Left ventricle myocardium inferior (tissue), 1 donor: ENCODE measurements around the gene OR4D1. TPM values are rescaled to one million over a fixed set of nuclear protein-coding genes. Genes with fewer than 3 reads are reported as not detected.
A peak's percentile ranks its signal among the peaks of the same experiment; 100 is the strongest.
"Not testable (repeated sequence)": the region's sequence is repeated elsewhere in the genome, so short reads cannot be mapped to it uniquely, and the experiment has no call there.

ENCODE experiments used
- DNase-seq: peaks from one replicate; pipeline ENCODE4 v3.0.0-alpha.2; 2020
- H3K27ac ChIP-seq: fragments of 200-600 bp; replicated peaks from 2 replicates; pipeline ENCODE4 v1.8.0; 2021
- H3K27me3 ChIP-seq: fragments of 200-600 bp; 2 replicates; pipeline ENCODE4 v1.8.0; 2021; ENCODE audit warnings: low read depth
- H3K36me3 ChIP-seq: fragments of 200-600 bp; 2 replicates; pipeline ENCODE4 v1.8.0; 2021
- H3K4me1 ChIP-seq: fragments of 200-600 bp; 2 replicates; pipeline ENCODE4 v1.8.0; 2021
- H3K4me3 ChIP-seq: fragments of 200-600 bp; 2 replicates; pipeline ENCODE4 v1.8.0; 2021; ENCODE audit warnings: mild to moderate bottlenecking, moderate library complexity
- H3K9me3 ChIP-seq: fragments of 200-600 bp; replicated peaks from 2 replicates; pipeline ENCODE4 v1.8.0; 2021
- intact Hi-C: fragments of 100-400 bp; cut with micrococcal nuclease; formaldehyde crosslinking; loops from one replicate; pipeline ENCODE4 v1.11.0; 2022
- total RNA-seq: library from RNA; stranded (reverse); fragmentation: NEBNext Ultra II Directional; extraction: Animal tissue kit (Norgen Biotek cat#: 25700); gene quantifications from one replicate; pipeline ENCODE4 v1.2.1, GENCODE V29; 2021
- TF ChIP-seq, protein P1 (sequence below): fragments of 200-600 bp; IDR thresholded peaks from 2 replicates; pipeline ENCODE4 v1.8.0; 2021; ENCODE audit warnings: antibody characterized with exemption, mild to moderate bottlenecking, borderline replicate concordance
- donor health status: DM: no; HTN: yes; CAD: no; lungs with severe emphysema.

OR4D1 gene
- total RNA-seq, 1 donor from 2014 or later, result not detected

DNA sequence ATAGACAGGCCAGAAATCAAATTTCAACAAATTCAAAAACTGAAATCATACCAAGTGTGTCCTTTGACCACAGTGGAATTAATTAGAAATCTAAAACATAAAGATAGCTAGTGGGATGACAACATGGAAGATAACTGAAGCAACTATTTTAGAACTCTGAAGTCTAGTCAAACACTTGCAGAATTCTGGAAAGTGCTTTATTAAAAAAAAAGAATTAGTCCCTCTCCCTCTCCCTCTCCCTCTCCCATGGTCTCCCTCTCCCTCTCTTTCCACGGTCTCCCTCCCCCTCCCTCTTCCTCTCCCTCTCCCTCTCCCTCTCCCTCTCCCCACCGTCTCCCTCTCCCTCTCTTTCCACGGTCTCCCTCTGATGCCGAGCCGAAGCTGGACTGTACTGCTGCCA is 6.7 kb upstream of the OR4D1 start:
- Histone ChIP-seq H3K27me3 (peaks cover 43% of the 10 kb centered on the region), H3K27ac (no peak overlapping the region), H3K4me1 (no peaks in the 10 kb centered on the region), H3K4me3 (no peak overlapping the region), H3K9me3 (peaks cover 34% of the 10 kb centered on the region), H3K36me3 (no peaks in the 10 kb centered on the region)
- intact Hi-C loops, result no loop called here
- no peak for DNase-seq
- TF ChIP-seq, protein P1, sequence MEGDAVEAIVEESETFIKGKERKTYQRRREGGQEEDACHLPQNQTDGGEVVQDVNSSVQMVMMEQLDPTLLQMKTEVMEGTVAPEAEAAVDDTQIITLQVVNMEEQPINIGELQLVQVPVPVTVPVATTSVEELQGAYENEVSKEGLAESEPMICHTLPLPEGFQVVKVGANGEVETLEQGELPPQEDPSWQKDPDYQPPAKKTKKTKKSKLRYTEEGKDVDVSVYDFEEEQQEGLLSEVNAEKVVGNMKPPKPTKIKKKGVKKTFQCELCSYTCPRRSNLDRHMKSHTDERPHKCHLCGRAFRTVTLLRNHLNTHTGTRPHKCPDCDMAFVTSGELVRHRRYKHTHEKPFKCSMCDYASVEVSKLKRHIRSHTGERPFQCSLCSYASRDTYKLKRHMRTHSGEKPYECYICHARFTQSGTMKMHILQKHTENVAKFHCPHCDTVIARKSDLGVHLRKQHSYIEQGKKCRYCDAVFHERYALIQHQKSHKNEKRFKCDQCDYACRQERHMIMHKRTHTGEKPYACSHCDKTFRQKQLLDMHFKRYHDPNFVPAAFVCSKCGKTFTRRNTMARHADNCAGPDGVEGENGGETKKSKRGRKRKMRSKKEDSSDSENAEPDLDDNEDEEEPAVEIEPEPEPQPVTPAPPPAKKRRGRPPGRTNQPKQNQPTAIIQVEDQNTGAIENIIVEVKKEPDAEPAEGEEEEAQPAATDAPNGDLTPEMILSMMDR, result no peak

DNA sequence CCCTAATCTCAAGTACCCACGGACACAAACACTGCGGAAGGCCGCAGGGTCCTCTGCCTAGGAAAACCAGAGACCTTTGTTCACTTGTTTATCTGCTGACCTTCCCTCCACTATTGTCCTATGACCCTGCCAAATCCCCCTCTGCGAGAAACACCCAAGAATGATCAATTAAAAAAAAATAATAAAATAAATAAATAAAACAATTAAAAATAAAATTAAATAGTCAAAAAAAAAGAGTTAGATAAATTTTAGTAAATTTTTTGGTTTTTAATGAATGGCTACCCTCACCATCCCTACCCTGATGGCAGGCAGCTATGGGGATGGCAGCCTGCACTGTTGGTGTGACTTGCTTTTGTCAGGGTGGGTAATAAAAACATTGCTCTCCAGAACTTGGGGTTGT is 4.8 kb upstream of the OR4D1 start:
- intact Hi-C loops, DNase-seq, H3K4me1 ChIP-seq, H3K36me3 ChIP-seq, H3K4me3 ChIP-seq, H3K27ac ChIP-seq: not testable (repeated sequence)
- H3K27me3 ChIP-seq, result peaks cover 32% of the 10 kb centered on the region
- peaks cover 42% of the 10 kb centered on the region for H3K9me3 ChIP-seq

DNA sequence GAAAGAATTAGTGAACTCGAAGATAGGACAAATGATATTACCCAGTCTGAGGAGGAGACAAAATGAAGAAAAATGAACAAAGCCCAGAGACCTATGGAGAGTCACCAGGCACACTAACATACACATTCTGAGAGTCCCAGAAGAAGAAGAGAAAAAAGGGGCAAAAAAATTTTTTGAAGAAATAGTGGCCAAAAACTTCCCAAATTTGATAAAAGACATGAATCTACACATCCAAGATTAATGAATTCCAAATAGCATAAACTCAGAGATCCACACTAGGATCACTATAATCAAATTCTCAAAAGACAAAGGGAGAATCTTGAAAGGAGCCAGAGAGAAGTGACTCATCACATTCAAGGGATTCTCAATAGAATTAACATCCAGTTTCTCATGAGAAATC is 3.4 kb upstream of the OR4D1 start:
- H3K9me3 ChIP-seq, result peaks cover 42% of the 10 kb centered on the region
- no peak overlapping the region for H3K27ac ChIP-seq
- TF ChIP-seq, protein P1, result no peak
- intact Hi-C loops, result no loop called here
- no peak for DNase-seq
- H3K27me3 ChIP-seq, result peaks cover 33% of the 10 kb centered on the region
- H3K4me1 ChIP-seq, result no peaks in the 10 kb centered on the region
- H3K36me3 ChIP-seq, result no peaks in the 10 kb centered on the region
- no peak overlapping the region for H3K4me3 ChIP-seq

DNA sequence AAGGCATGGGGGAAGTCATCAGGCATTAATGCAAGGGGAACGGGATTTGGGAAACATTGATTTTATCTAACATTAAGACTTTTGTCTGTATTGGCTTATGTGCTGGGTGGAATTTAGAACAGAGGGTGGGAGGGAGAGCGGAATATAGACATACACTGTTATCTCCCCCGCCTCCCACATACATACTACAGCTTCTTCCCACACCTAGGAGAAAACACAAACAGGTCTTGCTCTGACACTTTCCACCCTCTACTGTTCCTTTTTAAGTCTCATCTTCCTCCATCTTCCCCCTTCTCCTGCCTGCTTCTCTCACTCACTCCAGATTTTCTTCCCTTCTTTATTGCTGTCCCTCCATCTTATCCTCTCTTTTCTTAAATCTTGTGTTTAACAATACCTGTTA is 425 bp downstream of the OR4D1 start:
- Histone ChIP-seq H3K4me3 (no peak overlapping the region), H3K27me3 (peaks cover 60% of the 10 kb centered on the region), H3K4me1 (peaks cover 7% of the 10 kb centered on the region), H3K36me3 (no peaks in the 10 kb centered on the region), H3K27ac (no peak overlapping the region), H3K9me3 (peaks cover 40% of the 10 kb centered on the region)
- intact Hi-C loops, result no loop called here
- TF ChIP-seq, protein P1, result no peak
- no peak for DNase-seq

DNA sequence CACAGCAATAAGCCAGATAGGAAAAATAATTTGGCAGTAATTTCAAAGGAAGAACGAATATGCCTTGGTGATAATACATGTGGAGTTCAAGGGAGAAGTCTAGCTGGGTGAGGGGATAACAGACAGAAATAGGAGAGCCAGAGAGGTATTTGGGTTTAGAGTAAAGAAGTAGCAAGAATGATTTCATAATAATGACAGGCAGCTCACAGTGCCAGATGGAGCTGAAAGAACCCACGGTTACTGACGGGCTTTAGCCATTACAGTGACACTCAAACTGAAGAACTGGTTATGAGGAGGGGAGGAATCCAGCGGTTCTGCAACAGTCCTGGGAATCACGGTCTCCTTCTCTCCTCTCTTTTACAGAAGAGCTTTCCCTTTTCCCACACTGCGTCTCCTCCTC is 2.2 kb downstream of the OR4D1 start:
- Histone ChIP-seq H3K36me3 (no peaks in the 10 kb centered on the region), H3K9me3 (peaks cover 22% of the 10 kb centered on the region)
- intact Hi-C loops, result no loop called here

DNA sequence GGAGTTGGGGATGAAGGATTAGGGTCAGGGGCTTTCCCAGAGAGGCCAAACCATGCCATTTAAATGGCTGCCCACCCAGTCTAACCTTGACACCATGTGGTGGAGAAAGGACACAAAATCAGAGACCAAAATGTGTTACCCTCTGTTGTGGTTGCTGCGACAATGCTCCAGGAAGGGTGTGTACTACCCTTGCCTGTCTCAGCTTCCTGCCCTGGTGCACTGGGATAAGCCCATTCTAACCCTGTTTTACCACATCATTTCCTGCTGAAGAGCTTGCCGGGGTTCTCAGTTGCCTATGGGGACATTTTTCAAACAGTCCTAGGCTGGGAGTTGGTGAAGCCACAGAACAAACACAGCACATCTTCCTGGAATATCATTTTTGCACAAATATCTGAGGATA is 4.9 kb downstream of the OR4D1 start:
- H3K4me3 ChIP-seq, result no peak overlapping the region
- TF ChIP-seq, protein P1, result no peak
- no peak for DNase-seq
- H3K36me3 ChIP-seq, result no peaks in the 10 kb centered on the region
- peaks cover 19% of the 10 kb centered on the region for H3K4me1 ChIP-seq
- H3K27ac ChIP-seq, result peak overlapping the region; percentile 50
- intact Hi-C loops, result no loop called here
- H3K27me3 ChIP-seq, result peaks cover 88% of the 10 kb centered on the region
- H3K9me3 ChIP-seq, result no peaks in the 10 kb centered on the region

More for the DNA sequence above, 2.2 kb downstream of the OR4D1 start:
- Histone ChIP-seq H3K27me3 (peaks cover 65% of the 10 kb centered on the region), H3K27ac (no peak overlapping the region), H3K4me3 (no peak overlapping the region), H3K4me1 (peaks cover 7% of the 10 kb centered on the region)
- TF ChIP-seq, protein P1, result no peak
- DNase-seq, result no peak
